ENCODE results near the gene TPH1. TPM values are rescaled to one million over a fixed set of nuclear protein-coding genes. Genes with fewer than 3 reads are reported as not detected.

TPH1 gene
- total and polyA plus RNA-seq, 10 of the 15 experiments (the other 5 are each of a cell fraction or from before 2014, with no cell fraction given) = 0.05 to 0.82 (median 0.29) TPM

- POLR2A ChIA-PET = no interaction called here
- Histone ChIP-seq H3K9me3 (replicated peaks; ENCODE audit: control insufficient read depth, insufficient read depth, low read length) (no peaks in the 10 kb centered on the region), H3K27me3 (replicated peaks in 1 of 2; ENCODE audit: control insufficient read depth in 2 of 2, insufficient read depth in 2 of 2, low read length in 1 of 2) (no peaks in the 10 kb centered on the region), H3K36me3 (ENCODE audit: control insufficient read depth in 2 of 2, insufficient read depth in 2 of 2, low read length in 1 of 2) (no peaks in the 10 kb centered on the region), H3K4me2 (ENCODE audit: control insufficient read depth, insufficient read depth) (no peak overlapping the region), H4K20me1 (ENCODE audit: control insufficient read depth, insufficient read depth) (no peaks in the 10 kb centered on the region), H3K4me3 (no peak overlapping the region), H3K9ac (ENCODE audit: control insufficient read depth, insufficient read depth, low read length) (no peak overlapping the region), H2AFZ (ENCODE audit: control insufficient read depth, low read depth, low read length) (no peak overlapping the region), H3K79me2 (ENCODE audit: control insufficient read depth, insufficient read depth, low read length) (no peaks in the 10 kb centered on the region), H3K27ac (ENCODE audit: control insufficient read depth, insufficient read depth) (no peak overlapping the region), H3K4me1 (ENCODE audit: control insufficient read depth, insufficient read depth, low read length) (no peaks in the 10 kb centered on the region)
- BruUV-seq (replicated peaks) = no TSS peak
- CTCF ChIA-PET = no interaction called here
- DNase-seq (ENCODE audit: low read depth, low spot score) = no peak
- SMC1A ChIA-PET (ENCODE audit: uncharacterized antibody, unreplicated experiment) = interaction anchor here (1.1 kb wide), 1 partner anchor 8 kb away, joined by 3 read pairs; no protein-coding TSS in a partner anchor
- FAIRE-seq = no peak
- in situ Hi-C loops (cut with MboI) = no loop called here
- 31% methylated on average over 2 of the region's 2 CpGs for WGBS (ENCODE audit: insufficient coverage, insufficient replicate concordance, low lambda C conversion rate, missing lambda C conversion rate)
- ATAC-seq = no peak
- TF ChIP-seq ATF3 (IDR thresholded peaks at IDR 0.05; ENCODE audit: borderline replicate concordance, extremely low read depth, low read depth, low read length) = no peak
- no peak for TF ChIP-seq RELB (IDR thresholded peaks at IDR 0.05; ENCODE audit: low read depth)
- TF ChIP-seq, protein P1, sequence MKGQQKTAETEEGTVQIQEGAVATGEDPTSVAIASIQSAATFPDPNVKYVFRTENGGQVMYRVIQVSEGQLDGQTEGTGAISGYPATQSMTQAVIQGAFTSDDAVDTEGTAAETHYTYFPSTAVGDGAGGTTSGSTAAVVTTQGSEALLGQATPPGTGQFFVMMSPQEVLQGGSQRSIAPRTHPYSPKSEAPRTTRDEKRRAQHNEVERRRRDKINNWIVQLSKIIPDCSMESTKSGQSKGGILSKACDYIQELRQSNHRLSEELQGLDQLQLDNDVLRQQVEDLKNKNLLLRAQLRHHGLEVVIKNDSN (IDR thresholded peaks at IDR 0.05; ENCODE audit: borderline replicate concordance, extremely low read length, insufficient read depth, low read depth, low read length) = no peak
- no peak for TF ChIP-seq JUNB (IDR thresholded peaks at IDR 0.05)
- TF ChIP-seq POLR2AphosphoS2 (IDR thresholded peaks at IDR 0.05; ENCODE audit: low read depth, low read length) = no peak
- TF ChIP-seq HDGF (IDR thresholded peaks at IDR 0.05) = no peak
- TF ChIP-seq, protein P2, sequence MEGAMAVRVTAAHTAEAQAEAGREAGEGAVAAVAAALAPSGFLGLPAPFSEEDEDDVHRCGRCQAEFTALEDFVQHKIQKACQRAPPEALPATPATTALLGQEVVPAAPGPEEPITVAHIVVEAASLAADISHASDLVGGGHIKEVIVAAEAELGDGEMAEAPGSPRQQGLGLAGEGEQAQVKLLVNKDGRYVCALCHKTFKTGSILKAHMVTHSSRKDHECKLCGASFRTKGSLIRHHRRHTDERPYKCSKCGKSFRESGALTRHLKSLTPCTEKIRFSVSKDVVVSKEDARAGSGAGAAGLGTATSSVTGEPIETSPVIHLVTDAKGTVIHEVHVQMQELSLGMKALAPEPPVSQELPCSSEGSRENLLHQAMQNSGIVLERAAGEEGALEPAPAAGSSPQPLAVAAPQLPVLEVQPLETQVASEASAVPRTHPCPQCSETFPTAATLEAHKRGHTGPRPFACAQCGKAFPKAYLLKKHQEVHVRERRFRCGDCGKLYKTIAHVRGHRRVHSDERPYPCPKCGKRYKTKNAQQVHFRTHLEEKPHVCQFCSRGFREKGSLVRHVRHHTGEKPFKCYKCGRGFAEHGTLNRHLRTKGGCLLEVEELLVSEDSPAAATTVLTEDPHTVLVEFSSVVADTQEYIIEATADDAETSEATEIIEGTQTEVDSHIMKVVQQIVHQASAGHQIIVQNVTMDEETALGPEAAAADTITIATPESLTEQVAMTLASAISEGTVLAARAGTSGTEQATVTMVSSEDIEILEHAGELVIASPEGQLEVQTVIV (IDR thresholded peaks at IDR 0.05; ENCODE audit: borderline replicate concordance, partially characterized antibody) = no peak
- intact Hi-C loops (cut with micrococcal nuclease; ENCODE audit: unreplicated experiment) = no loop called here
- RAD21 ChIA-PET (ENCODE audit: unreplicated experiment) = no interaction called here
Measured at GRCh38 chr11:18061351-18061750, 15.3 kb upstream of the TPH1 start.
